Endothelial cell of umbilical vein (primary cell): ENCODE data around the gene ULBP1. TPM values are rescaled to one million over a fixed set of nuclear protein-coding genes. Genes with fewer than 3 reads are reported as not detected.

Experiments used
- BruUV-seq: library from RNA; stranded (reverse); fragments of 400-500 nt; replicated peaks from 2 replicates; lab custom pipeline; 2021; lab: Mats Ljungman, UMichigan
- CTCF ChIA-PET: fragments of 300-600, 350-600 bp; sonication (Branson Sonifier 250); formaldehyde crosslinking; loops from one replicate; lab custom pipeline; 2021; ENCODE audit warnings: antibody characterized with exemption, inconsistent platforms; lab: Charles Lee
- POLR2A ChIA-PET: fragments of 300-600, 350-600 bp; sonication (Branson Sonifier 250); formaldehyde crosslinking; loops from one replicate; lab custom pipeline; 2021; ENCODE audit warnings: antibody characterized with exemption, inconsistent platforms; lab: Charles Lee
- DNase-seq: peaks from one replicate; pipeline ENCODE4 v3.0.0-alpha.2; 2011; ENCODE audit warnings: low read depth, low spot score
- FAIRE-seq: peaks from 2 replicates; lab custom pipeline; 2011; peaks lifted over from hg19 to GRCh38; lab: Jason Lieb, UNC
- H2AFZ ChIP-seq: 2 replicates; pipeline ENCODE4 v1.6.0; 2012; ENCODE audit warnings: low read depth, low read length, control low read depth, inconsistent platforms
- H3K27ac ChIP-seq: 2 replicates; pipeline ENCODE4 v1.5.1; 2011; ENCODE audit warnings: low read depth, mild to moderate bottlenecking, control low read depth, low read length, moderate library complexity; ENCODE audit not compliant: insufficient read depth
- H3K27me3 ChIP-seq, 2 experiments: 2 replicates each; pipeline versions ENCODE4 v1.6.0 to v1.6.1; 2011; ENCODE audit warnings: low read length in 2 of 2, mixed read lengths in 1 of 2; ENCODE audit not compliant: control insufficient read depth in 2 of 2, insufficient read depth in 2 of 2
- H3K36me3 ChIP-seq, 2 experiments: 2 replicates in 1 of 2; 3 replicates in 1 of 2; pipeline ENCODE4 v1.5.1; 2011; ENCODE audit warnings: low read length in 2 of 2, mild to moderate bottlenecking in 1 of 2, moderate library complexity in 1 of 2; ENCODE audit not compliant: control insufficient read depth in 2 of 2, insufficient read depth in 2 of 2; ENCODE audit errors: extremely low read depth in 1 of 2
- H3K4me1 ChIP-seq: 3 replicates; pipeline ENCODE4 v1.5.1; 2011; ENCODE audit warnings: mild to moderate bottlenecking, low read length; ENCODE audit not compliant: control insufficient read depth, insufficient read depth; ENCODE audit errors: extremely low read depth
- H3K4me2 ChIP-seq: 2 replicates; pipeline ENCODE4 v1.6.1; 2011; ENCODE audit warnings: low read length, control low read depth, mixed read lengths; ENCODE audit not compliant: insufficient read depth
- H3K4me3 ChIP-seq, 3 experiments: fragments of 200-600 bp in 1 of 3; sonication (generic), shearing (Covaris generic) in 1 of 3; replicated peaks in 1 of 3; 2 replicates each; pipeline ENCODE4 v1.5.1; 2011 to 2016; ENCODE audit warnings: control low read depth in 3 of 3, low read length in 3 of 3, mild to moderate bottlenecking in 2 of 3, inconsistent platforms in 1 of 3, low read depth in 1 of 3, moderate library complexity in 1 of 3; ENCODE audit not compliant: insufficient read depth in 1 of 3
- H3K79me2 ChIP-seq: 2 replicates; pipeline ENCODE4 v1.6.0; 2012; ENCODE audit warnings: low read length, inconsistent platforms; ENCODE audit not compliant: control insufficient read depth, insufficient read depth
- H3K9ac ChIP-seq: replicated peaks from 2 replicates; pipeline ENCODE3; 2011; ENCODE audit warnings: low read length, control low read depth; ENCODE audit not compliant: insufficient read depth; ENCODE audit errors: extremely low read depth
- H3K9me1 ChIP-seq: replicated peaks from 3 replicates; pipeline ENCODE4 v1.6.0; 2011; ENCODE audit warnings: mild to moderate bottlenecking, low read length; ENCODE audit not compliant: control insufficient read depth, insufficient read depth; ENCODE audit errors: extremely low read depth
- H3K9me3 ChIP-seq: replicated peaks from 2 replicates; pipeline ENCODE4 v1.5.1; 2012; ENCODE audit warnings: low read length, inconsistent platforms; ENCODE audit not compliant: control insufficient read depth, insufficient read depth
- H4K20me1 ChIP-seq: replicated peaks from 2 replicates; pipeline ENCODE3; 2011; ENCODE audit warnings: mild to moderate bottlenecking, low read length; ENCODE audit not compliant: control insufficient read depth, insufficient read depth; ENCODE audit errors: extremely low read depth
- EZH2 ChIP-seq: IDR thresholded peaks from 2 replicates; pipeline ENCODE4 v1.6.1; 2012; ENCODE audit warnings: borderline replicate concordance, low read depth, mild to moderate bottlenecking, moderate library complexity, low read length, inconsistent platforms; ENCODE audit not compliant: severe bottlenecking
- FOS ChIP-seq: IDR thresholded peaks from 2 replicates; pipeline ENCODE4 v1.6.1; 2011; ENCODE audit warnings: mild to moderate bottlenecking, low read length, moderate library complexity, borderline replicate concordance; ENCODE audit not compliant: insufficient read depth
- GATA2 ChIP-seq: IDR thresholded peaks from 2 replicates; pipeline ENCODE4 v1.7.0; 2011; ENCODE audit warnings: low read depth, mild to moderate bottlenecking, moderate library complexity, mixed read lengths, low read length; ENCODE audit not compliant: insufficient read length, insufficient read depth
- JUN ChIP-seq: IDR thresholded peaks from 2 replicates; pipeline ENCODE4 v1.6.1; 2011; ENCODE audit warnings: borderline replicate concordance, low read depth; ENCODE audit not compliant: insufficient read length, insufficient read depth
- MYC ChIP-seq: IDR thresholded peaks from one replicate; pipeline ENCODE4 v1.6.1; 2011; ENCODE audit warnings: mild to moderate bottlenecking, low read depth, low read length
- POLR2A ChIP-seq: IDR thresholded peaks from 2 replicates; pipeline ENCODE4 v1.6.1; 2012; ENCODE audit warnings: low read depth, mild to moderate bottlenecking, control low read depth, low read length
- POLR2AphosphoS5 ChIP-seq: IDR thresholded peaks from 2 replicates; pipeline ENCODE4 v1.6.1; 2012; ENCODE audit warnings: low read depth, mild to moderate bottlenecking, control low read depth, low read length, moderate library complexity; ENCODE audit not compliant: insufficient read depth
- dilution Hi-C: fragments of 300-500 bp; cut with MboI; formaldehyde crosslinking; loops from one replicate; pipeline ENCODE4 v1.15.0; 2019; ENCODE audit warnings: low sequenced_read_pairs; ENCODE audit not compliant: extremely low pct_ligation_motif_present
- intact Hi-C: fragments of 100-400 bp; cut with micrococcal nuclease; formaldehyde crosslinking; loops from one replicate; pipeline ENCODE4 v1.10.0; 2022
- polyA plus RNA-seq, 4 experiments: library from polyadenylated mRNA; depleted of rRNA in 3 of 4; stranded (reverse) in 3 of 4; unstranded in 1 of 4; fragments of >200 nt; gene quantifications; 2 replicates each; pipeline versions ENCODE4 v1.2.1 to v1.2.3, GENCODE V29; 2011 to 2012; ENCODE audit warnings: missing spikeins in 1 of 4
- total RNA-seq: library from RNA; stranded (reverse); gene quantifications from 2 replicates; pipeline ENCODE4 v1.2.3, GENCODE V29; 2021
- TF ChIP-seq, protein P1 (sequence below), 2 donors: IDR thresholded peaks; 1 replicate in 1 of 2; 2 replicates in 1 of 2; pipeline ENCODE4 v1.5.1; 2011; ENCODE audit warnings: low read length in 2 of 2, mild to moderate bottlenecking in 2 of 2, moderate library complexity in 2 of 2, control low read depth in 1 of 2, inconsistent platforms in 1 of 2, low read depth in 1 of 2; ENCODE audit not compliant: insufficient read depth in 1 of 2; ENCODE audit errors: extremely low read depth in 1 of 2
- TF ChIP-seq, protein P2 (sequence below): IDR thresholded peaks from 2 replicates; pipeline ENCODE4 v1.6.1; 2011; ENCODE audit not compliant: insufficient read depth, insufficient read length

ULBP1 gene
- total and polyA plus RNA-seq, 2 donors (not counting 3 experiments of a cell fraction or from before 2014, with no cell fraction given): 0.33 to 1.4 TPM

DNA sequence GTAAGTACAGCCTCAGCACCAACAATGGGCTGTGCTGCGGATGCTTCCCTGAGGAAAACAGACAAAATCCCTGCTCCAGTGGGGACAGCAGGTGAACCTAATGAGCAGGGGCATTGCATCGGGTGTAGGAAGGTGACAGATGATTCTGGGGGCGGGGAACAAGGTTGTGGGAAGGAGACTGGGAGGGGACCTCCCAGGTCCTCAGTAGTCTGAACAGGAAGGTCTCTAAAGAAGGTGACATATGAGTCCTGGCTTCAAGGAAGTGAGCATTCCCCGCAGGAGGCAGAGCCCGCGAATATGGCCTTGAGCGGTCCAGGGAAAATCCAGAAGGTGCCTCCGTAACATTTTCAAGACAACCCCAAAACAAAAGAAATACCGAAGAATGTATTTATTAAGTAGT lies 19.4 kb downstream of the ULBP1 start:
- Histone ChIP-seq H3K4me1 (no peaks in the 10 kb centered on the region), H2AFZ (no peak overlapping the region), H3K9me1 (no peaks in the 10 kb centered on the region), H3K4me2 (no peak overlapping the region), H3K9ac (no peak overlapping the region), H3K79me2 (no peaks in the 10 kb centered on the region), H3K9me3 (no peaks in the 10 kb centered on the region), H4K20me1 (no peaks in the 10 kb centered on the region), H3K4me3 (no peak overlapping the region), H3K27ac (no peak overlapping the region), H3K36me3 (no peaks in the 10 kb centered on the region), H3K27me3 (peaks cover 59 to 73% of the 10 kb centered on the region in 2 experiments)
- dilution Hi-C loops: no loop called here
- no TSS peak for BruUV-seq
- ChIA-PET CTCF (interaction anchor here (1.2 kb wide), 1 partner anchor 33 kb away, joined by 3 read pairs; no protein-coding TSS in a partner anchor), POLR2A (no interaction called here)
- no peak for DNase-seq
- no peak for FAIRE-seq
- intact Hi-C loops: no loop called here
- TF ChIP-seq JUN: no peak
- TF ChIP-seq, protein P1, sequence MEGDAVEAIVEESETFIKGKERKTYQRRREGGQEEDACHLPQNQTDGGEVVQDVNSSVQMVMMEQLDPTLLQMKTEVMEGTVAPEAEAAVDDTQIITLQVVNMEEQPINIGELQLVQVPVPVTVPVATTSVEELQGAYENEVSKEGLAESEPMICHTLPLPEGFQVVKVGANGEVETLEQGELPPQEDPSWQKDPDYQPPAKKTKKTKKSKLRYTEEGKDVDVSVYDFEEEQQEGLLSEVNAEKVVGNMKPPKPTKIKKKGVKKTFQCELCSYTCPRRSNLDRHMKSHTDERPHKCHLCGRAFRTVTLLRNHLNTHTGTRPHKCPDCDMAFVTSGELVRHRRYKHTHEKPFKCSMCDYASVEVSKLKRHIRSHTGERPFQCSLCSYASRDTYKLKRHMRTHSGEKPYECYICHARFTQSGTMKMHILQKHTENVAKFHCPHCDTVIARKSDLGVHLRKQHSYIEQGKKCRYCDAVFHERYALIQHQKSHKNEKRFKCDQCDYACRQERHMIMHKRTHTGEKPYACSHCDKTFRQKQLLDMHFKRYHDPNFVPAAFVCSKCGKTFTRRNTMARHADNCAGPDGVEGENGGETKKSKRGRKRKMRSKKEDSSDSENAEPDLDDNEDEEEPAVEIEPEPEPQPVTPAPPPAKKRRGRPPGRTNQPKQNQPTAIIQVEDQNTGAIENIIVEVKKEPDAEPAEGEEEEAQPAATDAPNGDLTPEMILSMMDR (IDR thresholded peaks at IDR 0.05; ENCODE audit: extremely low read depth in 1 of 2, insufficient read depth in 1 of 2, low read depth in 1 of 2, low read length in 2 of 2): no peak
- TF ChIP-seq GATA2: no peak
- TF ChIP-seq EZH2: no peak
- TF ChIP-seq, protein P2, sequence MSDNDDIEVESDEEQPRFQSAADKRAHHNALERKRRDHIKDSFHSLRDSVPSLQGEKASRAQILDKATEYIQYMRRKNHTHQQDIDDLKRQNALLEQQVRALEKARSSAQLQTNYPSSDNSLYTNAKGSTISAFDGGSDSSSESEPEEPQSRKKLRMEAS: no peak
- TF ChIP-seq MYC: no peak
- no peak for TF ChIP-seq POLR2A
- no peak for TF ChIP-seq FOS
- no peak for TF ChIP-seq POLR2AphosphoS5
